ENCODE data around the gene RAB26.
"Not testable (repeated sequence)": the region's sequence is repeated elsewhere in the genome, so short reads cannot be mapped to it uniquely, and the experiment has no call there.

Gene RAB26

GRCh38 chr16:2117341-2117740 is 31.1 kb upstream of the RAB26 start:
- not testable (repeated sequence) for DNase-seq

- not testable (repeated sequence) for DNase-seq
These were observed 30.3 kb upstream of the RAB26 start for GRCh38 chr16:2117960-2118722.

GRCh38 chr16:2121325-2121724 is 27.1 kb upstream of the RAB26 start:
- DNase-seq, result peak in 10 of 14 donors; percentile 15 to 80 (median 28)

- DNase-seq, result peak in 9 of 14 donors; percentile 29 to 64 (median 39)
These were observed 26.6 kb upstream of the RAB26 start for GRCh38 chr16:2121853-2122252.

- no peak for DNase-seq
These were observed 26.0 kb upstream of the RAB26 start for GRCh38 chr16:2122429-2122828.

GRCh38 chr16:2122934-2123683 is 25.3 kb upstream of the RAB26 start:
- peak in 3 of 14 donors; percentile 6 to 43 (median 31) for DNase-seq

GRCh38 chr16:2123706-2124376 is 24.6 kb upstream of the RAB26 start:
- DNase-seq, result not testable (repeated sequence)

GRCh38 chr16:2124377-2124693 is 24.1 kb upstream of the RAB26 start:
- peak in 2 of 14 donors; percentile 52 to 58 for DNase-seq

GRCh38 chr16:2124694-2125444 is 23.6 kb upstream of the RAB26 start:
- DNase-seq, result peak in 10 of 14 donors; percentile 33 to 84 (median 56)

- not testable (repeated sequence) for DNase-seq
These were observed 22.8 kb upstream of the RAB26 start for GRCh38 chr16:2125609-2126008.

- peak in 12 of 14 donors; percentile 42 to 94 (median 64) for DNase-seq
These were observed 22.2 kb upstream of the RAB26 start for GRCh38 chr16:2126161-2126743.

GRCh38 chr16:2126928-2127556 is 21.4 kb upstream of the RAB26 start:
- peak in 6 of 14 donors; percentile 26 to 56 (median 38) for DNase-seq

- peak in 2 of 14 donors; percentile 6 to 46 for DNase-seq
These were observed 20.7 kb upstream of the RAB26 start for GRCh38 chr16:2127630-2128280.

- not testable (repeated sequence) for DNase-seq
These were observed 19.2 kb upstream of the RAB26 start for GRCh38 chr16:2129251-2129650.

- DNase-seq, result not testable (repeated sequence)
These were observed 18.5 kb upstream of the RAB26 start for GRCh38 chr16:2129890-2130447.

- DNase-seq, result not testable (repeated sequence)
These were observed 14.6 kb upstream of the RAB26 start for GRCh38 chr16:2133797-2134196.

GRCh38 chr16:2135071-2135470 is 13.4 kb upstream of the RAB26 start:
- DNase-seq, result not testable (repeated sequence)

GRCh38 chr16:2135770-2136490 is 12.5 kb upstream of the RAB26 start, which contains the start of gene PKD1:
PKD1 (minus strand) TSS chr16:2135898; CDS start chr16:2135689, 209 bp downstream.
- DNase-seq, result peak in 12 of 14 donors; percentile 52 to 93 (median 78)

All from C1 segment of cervical spinal cord (tissue), 14 donors.